Measurements from ENCODE around the gene MAML3.

DNA sequence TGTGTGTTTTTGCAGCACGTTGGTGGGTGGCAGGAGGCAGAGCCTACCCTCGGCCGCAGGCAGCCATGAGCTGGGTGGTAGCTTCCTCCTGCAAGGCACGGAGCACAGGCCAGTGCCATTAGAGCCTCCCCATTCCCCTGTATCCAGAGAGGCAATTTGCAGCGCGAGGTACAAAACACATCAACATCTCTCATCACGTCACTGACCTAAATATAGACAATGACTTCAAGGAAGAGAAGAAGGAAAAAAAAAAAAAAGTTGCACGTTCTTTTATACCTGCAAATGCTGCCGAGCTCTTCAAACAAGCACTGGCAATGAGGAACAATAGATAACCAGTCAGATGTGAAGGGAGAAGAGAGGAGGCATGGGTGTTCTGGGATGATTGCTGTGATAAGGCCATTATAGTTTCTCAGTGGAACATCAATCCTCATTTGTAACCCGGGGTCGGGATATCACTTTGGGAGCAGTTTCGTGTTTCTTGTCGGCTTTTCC lies 328.4 kb downstream of the MAML3 start:
- TF ChIP-seq, protein P1, sequence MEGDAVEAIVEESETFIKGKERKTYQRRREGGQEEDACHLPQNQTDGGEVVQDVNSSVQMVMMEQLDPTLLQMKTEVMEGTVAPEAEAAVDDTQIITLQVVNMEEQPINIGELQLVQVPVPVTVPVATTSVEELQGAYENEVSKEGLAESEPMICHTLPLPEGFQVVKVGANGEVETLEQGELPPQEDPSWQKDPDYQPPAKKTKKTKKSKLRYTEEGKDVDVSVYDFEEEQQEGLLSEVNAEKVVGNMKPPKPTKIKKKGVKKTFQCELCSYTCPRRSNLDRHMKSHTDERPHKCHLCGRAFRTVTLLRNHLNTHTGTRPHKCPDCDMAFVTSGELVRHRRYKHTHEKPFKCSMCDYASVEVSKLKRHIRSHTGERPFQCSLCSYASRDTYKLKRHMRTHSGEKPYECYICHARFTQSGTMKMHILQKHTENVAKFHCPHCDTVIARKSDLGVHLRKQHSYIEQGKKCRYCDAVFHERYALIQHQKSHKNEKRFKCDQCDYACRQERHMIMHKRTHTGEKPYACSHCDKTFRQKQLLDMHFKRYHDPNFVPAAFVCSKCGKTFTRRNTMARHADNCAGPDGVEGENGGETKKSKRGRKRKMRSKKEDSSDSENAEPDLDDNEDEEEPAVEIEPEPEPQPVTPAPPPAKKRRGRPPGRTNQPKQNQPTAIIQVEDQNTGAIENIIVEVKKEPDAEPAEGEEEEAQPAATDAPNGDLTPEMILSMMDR (IDR thresholded peaks at IDR 0.05; ENCODE audit: low read length) = no peak
- TF ChIP-seq EZH2 (IDR thresholded peaks at IDR 0.05; ENCODE audit: borderline replicate concordance, low read length) = no peak
